Mucosa of rectum (tissue), 2 donors: Measurements from ENCODE around the gene U2AF1L4.
A peak's percentile ranks its signal among the peaks of the same experiment; 100 is the strongest.

ENCODE experiments used
- H3K27ac ChIP-seq, 2 donors: one replicate each; pipeline ENCODE4 v1.7.0; 2013; ENCODE audit warnings: inconsistent platforms in 2 of 2, low read depth in 2 of 2, low read length in 2 of 2
- H3K27me3 ChIP-seq, 2 donors: one replicate each; pipeline ENCODE4 v1.7.0; 2013; ENCODE audit warnings: low read length in 2 of 2; ENCODE audit not compliant: control insufficient read depth in 2 of 2, insufficient read depth in 2 of 2
- H3K36me3 ChIP-seq, 2 donors: one replicate each; pipeline ENCODE4 v1.7.0; 2013; ENCODE audit warnings: low read length in 2 of 2; ENCODE audit not compliant: control insufficient read depth in 2 of 2, insufficient read depth in 2 of 2
- H3K4me1 ChIP-seq, 2 donors: one replicate each; pipeline ENCODE4 v1.7.0; 2013; ENCODE audit warnings: low read length in 2 of 2, mild to moderate bottlenecking in 1 of 2; ENCODE audit not compliant: control insufficient read depth in 2 of 2, insufficient read depth in 2 of 2
- H3K4me3 ChIP-seq, 2 donors: one replicate each; pipeline ENCODE4 v1.7.0; 2013; ENCODE audit warnings: low read length in 2 of 2
- H3K9ac ChIP-seq, 2 donors: one replicate each; pipeline ENCODE4 v1.7.0; 2013; ENCODE audit warnings: low read length in 2 of 2, low read depth in 1 of 2, mild to moderate bottlenecking in 1 of 2
- H3K9me3 ChIP-seq, 2 donors: one replicate each; pipeline ENCODE4 v1.7.0; 2013; ENCODE audit warnings: low read length in 2 of 2; ENCODE audit not compliant: control insufficient read depth in 2 of 2
- donor health status: healthy.
- donor health status: Normal muscosa, but diverticular disease.

U2AF1L4 gene

DNA sequence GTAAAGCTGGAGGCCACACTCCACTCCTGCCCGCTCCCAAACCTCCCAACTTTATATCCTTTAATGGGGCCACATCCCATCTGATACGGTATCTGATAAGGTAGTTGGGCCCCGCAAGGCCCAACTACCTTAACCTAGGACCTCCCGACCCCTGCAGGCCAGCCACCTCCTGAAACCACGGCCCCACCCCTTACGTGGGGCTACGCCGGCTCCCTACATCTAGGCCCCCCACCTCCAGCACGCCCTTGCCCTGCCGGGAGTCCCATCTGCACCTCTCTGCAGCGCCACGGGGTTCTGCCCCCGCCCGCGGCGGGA, 5.2 kb downstream of the U2AF1L4 start:
- Histone ChIP-seq H3K27ac (peak overlapping the region; percentile 26 to 86), H3K36me3 (peaks cover 19 to 34% of the 10 kb centered on the region in 2 donors), H3K4me3 (peak overlapping the region; percentile 76 to 85), H3K9me3 (no peaks in the 10 kb centered on the region), H3K4me1 (peaks cover 18 to 26% of the 10 kb centered on the region in 2 donors), H3K27me3 (no peaks in the 10 kb centered on the region), H3K9ac (peak overlapping the region; percentile 32 to 59)

DNA sequence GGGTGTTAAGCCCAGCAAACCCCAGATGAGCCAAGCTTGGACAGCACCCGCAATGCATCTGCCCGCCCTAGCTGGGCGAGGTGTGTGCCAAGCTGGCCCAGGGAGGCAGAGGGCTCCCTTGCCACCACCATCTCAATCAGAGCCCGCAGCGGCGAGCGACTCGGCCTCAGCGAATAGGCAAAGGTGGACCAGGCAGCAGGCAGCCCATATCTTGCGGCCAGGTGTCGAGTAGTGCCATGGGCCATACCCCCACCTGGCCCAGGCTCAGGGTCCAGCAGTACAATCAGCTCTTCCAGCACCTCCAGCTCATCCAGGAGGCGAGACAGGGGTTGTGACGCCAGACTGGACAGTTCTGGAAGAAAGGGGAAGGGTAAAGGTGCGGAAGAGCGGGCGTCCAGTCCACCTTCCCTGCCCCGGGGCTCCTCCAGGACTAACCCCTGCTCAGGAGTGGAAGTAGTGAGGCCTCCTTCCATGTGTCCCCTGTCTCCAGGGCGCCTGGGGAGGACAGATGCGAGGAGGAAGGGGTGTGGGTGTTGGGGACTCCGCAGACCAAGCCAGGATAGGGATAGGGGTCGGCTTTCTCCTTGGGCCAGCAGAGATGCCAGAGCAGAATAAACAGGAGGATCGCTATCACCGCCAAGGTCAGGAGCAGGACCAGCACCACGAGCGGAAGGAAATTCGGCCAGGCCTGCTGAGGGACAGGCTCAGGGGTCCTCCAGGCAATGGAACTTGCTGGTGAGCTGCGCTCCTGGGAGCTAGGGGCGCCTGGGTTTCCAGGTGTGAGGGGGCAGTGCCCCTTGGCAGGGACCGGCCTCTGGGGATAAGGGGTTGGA, 5.7 kb downstream of the U2AF1L4 start:
- Histone ChIP-seq H3K27me3 (no peaks in the 10 kb centered on the region), H3K4me1 (peaks cover 15 to 23% of the 10 kb centered on the region in 2 donors), H3K9me3 (no peaks in the 10 kb centered on the region), H3K36me3 (peaks cover 25 to 37% of the 10 kb centered on the region in 2 donors), H3K4me3 (peak overlapping the region; percentile 76 to 85), H3K9ac (peak overlapping the region in 1 of 2 donors; percentile 32), H3K27ac (peak overlapping the region in 1 of 2 donors; percentile 86)

DNA sequence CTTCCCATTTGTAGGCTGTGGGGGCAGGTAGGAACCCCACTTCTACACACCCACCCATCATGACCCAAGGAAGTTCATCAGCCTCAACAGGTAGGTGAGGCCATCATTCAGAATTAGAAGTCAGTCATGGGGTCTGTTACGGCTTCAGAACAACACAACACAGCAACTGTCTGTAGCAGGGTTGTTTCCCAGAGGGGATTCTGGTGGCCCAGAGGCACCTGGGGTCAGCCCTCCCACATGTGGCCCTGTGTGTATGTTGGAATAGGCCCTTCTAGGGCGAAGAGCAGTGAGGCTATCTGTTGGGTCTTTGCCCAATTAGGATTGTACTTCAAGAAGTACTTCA, 6.4 kb downstream of the U2AF1L4 start:
- Histone ChIP-seq H3K36me3 (peaks cover 26 to 43% of the 10 kb centered on the region in 2 donors), H3K9ac (no peak overlapping the region), H3K4me3 (no peak overlapping the region)

DNA sequence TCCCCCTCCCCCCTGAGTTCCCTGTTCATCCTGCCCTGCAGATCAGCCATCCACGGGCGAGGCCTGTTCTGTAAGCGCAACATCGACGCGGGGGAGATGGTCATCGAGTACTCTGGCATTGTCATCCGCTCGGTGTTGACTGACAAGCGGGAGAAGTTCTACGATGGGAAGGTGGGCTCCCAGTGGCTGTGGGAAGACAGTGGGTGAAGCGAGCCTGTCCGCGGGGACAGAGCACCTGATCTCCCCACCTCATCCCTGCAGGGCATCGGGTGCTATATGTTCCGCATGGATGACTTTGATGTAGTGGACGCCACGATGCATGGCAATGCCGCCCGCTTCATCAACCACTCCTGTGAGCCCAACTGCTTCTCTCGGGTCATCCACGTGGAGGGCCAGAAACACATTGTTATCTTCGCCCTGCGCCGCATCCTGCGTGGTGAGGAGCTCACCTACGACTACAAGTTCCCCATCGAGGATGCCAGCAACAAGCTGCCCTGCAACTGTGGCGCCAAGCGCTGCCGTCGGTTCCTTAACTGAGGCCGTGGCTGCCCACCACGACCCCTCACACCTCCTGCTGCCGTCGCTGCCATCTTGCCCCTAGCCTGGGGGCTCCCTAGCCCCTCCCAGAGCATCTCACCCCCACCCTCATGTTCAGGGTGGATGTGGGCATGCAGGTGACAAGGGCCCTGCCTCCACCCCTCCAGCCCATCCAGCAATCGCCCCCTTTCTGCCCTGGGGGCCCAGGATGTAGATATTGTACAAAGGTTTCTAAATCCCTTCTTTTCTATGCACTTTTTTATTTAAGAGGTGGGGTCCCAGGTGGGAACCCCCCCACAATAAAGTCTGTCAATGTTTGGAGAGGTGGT, 7.0 kb downstream of the U2AF1L4 start:
- Histone ChIP-seq H3K27ac (no peak overlapping the region), H3K4me3 (no peak overlapping the region), H3K4me1 (peaks cover 8 to 16% of the 10 kb centered on the region in 2 donors), H3K9me3 (no peaks in the 10 kb centered on the region), H3K36me3 (peaks cover 27 to 46% of the 10 kb centered on the region in 2 donors), H3K9ac (no peak overlapping the region), H3K27me3 (no peaks in the 10 kb centered on the region)

More for the DNA sequence above, 6.4 kb downstream of the U2AF1L4 start:
- no peak overlapping the region for H3K27ac ChIP-seq
- H3K4me1 ChIP-seq = peaks cover 9 to 16% of the 10 kb centered on the region in 2 donors
- no peaks in the 10 kb centered on the region for H3K27me3 ChIP-seq
- H3K9me3 ChIP-seq = no peaks in the 10 kb centered on the region

DNA sequence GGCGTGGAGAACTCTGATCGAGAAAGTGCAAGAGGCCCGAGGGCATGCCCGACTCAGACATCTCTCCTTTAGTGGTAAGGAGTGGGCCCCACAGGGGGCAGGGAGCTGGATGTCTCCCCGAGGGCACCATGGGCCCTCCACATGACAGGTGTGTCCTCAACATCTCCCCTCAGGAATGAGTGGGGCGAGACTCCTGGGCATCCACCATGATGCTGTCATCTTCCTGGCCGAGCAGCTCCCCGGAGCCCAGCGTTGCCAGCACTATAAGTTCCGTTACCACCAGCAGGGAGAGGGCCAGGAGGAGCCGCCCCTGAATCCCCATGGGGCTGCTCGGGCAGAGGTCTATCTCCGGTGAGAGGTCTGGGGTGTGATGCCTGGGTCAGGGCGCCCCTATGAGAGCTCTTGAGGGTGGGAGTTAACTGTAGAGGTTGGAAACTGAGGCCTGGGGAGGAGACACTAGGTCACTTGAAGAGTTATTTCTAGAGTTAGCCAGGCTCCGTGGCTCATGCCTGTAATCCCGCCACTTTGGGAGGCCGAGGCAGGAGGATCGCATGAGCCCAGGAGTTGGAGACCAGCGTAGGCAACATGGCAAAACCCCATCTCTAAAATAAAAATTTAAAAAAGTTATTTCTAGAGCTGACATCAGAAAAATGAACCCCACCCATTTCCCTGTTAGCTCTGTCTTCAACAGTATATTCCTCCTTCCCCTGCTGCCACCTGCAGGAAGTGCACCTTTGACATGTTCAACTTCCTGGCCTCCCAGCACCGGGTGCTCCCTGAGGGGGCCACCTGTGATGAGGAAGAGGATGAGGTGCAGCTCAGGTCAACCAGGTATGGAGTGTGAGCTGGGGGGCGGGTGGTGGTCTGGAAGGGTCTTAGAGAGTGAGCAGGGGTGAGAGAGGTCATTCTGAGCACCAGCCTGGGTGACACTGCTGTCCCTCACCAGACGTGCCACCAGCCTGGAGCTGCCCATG, 8.0 kb downstream of the U2AF1L4 start:
- H3K36me3 ChIP-seq = peaks cover 32 to 44% of the 10 kb centered on the region in 2 donors
- H3K9ac ChIP-seq = no peak overlapping the region

DNA sequence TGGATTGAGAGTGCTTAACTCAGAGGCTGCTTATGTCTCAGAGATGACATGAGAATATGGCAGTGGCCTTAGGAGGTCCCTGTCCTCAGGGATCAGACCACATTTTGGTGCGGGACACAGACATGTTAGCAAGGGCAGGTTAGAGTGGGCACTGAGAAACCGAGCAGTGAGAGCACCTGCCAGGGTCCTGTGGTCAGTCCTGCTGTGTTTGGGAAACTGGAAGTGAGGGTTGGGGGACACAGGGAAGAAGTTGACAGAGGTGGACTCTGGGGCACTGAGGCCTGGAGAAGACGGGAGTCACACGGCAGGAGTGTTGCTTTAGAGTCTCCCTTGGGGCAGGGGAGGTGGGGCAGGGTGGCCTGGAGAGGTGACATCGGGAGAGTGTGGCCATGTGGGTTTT, 10.3 kb downstream of the U2AF1L4 start:
- Histone ChIP-seq H3K9ac (no peak overlapping the region), H3K4me1 (peaks cover under 1 to 4% of the 10 kb centered on the region in 2 donors)

More for the DNA sequence above, 8.0 kb downstream of the U2AF1L4 start:
- Histone ChIP-seq H3K4me1 (peaks cover 6 to 12% of the 10 kb centered on the region in 2 donors), H3K9me3 (no peaks in the 10 kb centered on the region), H3K27me3 (no peaks in the 10 kb centered on the region), H3K4me3 (no peak overlapping the region), H3K27ac (no peak overlapping the region)

DNA sequence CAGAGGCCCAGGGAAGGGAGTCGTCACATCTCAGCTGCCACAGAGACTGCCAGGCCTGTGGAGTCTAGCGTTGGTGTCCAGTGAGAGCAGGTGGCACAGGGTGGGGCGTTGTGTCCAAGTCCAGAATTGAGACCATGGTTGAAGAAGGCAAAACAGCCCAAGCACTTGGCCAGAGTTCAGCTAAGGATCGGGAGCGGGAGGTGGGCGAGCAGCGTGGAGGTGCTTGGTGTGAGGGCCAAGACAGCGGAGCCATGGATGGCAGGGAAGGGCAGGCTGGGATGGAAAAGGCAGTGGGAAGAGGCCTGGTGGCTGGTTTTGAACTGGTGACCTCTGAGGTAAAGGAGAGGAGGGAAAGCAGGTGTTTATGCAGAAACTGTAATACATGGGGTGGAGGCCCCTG, 10.9 kb downstream of the U2AF1L4 start:
- Histone ChIP-seq H3K4me3 (no peak overlapping the region), H3K27me3 (no peaks in the 10 kb centered on the region), H3K9me3 (no peaks in the 10 kb centered on the region), H3K9ac (no peak overlapping the region), H3K4me1 (no peaks in the 10 kb centered on the region), H3K27ac (no peak overlapping the region), H3K36me3 (peaks cover 59 to 73% of the 10 kb centered on the region in 2 donors)

More for the DNA sequence above, 10.3 kb downstream of the U2AF1L4 start:
- Histone ChIP-seq H3K27me3 (no peaks in the 10 kb centered on the region), H3K27ac (no peak overlapping the region), H3K9me3 (no peaks in the 10 kb centered on the region), H3K36me3 (peaks cover 53 to 67% of the 10 kb centered on the region in 2 donors), H3K4me3 (no peak overlapping the region)

DNA sequence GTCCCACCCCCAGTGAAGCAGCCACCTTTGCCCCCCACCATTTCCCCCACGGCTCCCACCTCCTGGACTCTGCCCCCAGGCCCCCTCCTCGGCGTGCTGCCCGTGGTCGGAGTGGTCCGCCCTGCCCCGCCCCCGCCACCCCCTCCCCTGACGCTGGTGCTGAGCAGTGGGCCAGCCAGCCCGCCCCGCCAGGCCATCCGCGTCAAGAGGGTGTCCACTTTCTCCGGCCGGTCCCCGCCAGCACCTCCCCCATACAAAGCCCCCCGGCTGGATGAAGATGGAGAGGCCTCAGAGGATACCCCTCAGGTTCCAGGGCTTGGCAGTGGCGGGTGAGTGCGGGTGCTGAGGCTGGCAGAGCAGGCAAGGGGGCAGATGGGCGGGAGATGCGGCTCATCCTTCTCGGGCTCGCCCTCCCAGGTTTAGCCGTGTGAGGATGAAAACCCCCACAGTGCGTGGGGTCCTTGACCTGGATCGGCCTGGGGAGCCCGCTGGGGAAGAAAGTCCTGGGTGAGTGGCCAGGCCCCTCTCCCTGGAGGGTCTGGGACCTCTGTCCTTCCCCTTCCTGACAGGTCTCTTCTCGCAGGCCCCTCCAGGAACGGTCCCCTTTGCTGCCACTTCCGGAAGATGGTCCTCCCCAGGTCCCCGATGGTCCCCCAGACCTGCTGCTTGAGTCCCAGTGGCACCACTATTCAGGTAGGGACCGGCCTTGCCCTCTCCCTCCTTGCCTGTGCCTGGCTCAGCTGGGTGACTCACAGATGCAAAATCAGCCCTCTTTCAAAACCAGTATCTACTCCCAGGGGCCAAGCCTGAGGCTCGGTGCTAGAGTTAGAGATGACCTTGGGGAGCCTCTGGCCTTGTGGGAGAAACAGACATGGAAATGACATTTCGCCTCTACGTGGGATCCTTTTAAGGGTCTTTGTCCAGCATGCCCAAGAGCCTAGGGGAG, 11.8 kb downstream of the U2AF1L4 start:
- no peak overlapping the region for H3K27ac ChIP-seq
- no peaks in the 10 kb centered on the region for H3K4me1 ChIP-seq
- no peaks in the 10 kb centered on the region for H3K27me3 ChIP-seq
- peaks cover 65 to 73% of the 10 kb centered on the region in 2 donors for H3K36me3 ChIP-seq
- H3K4me3 ChIP-seq = no peak overlapping the region
- no peak overlapping the region for H3K9ac ChIP-seq
- H3K9me3 ChIP-seq = no peaks in the 10 kb centered on the region
